SH-SY5Y (cell line): ENCODE measurements around the gene PEDS1.

Experiments
- GATA2 ChIP-seq: IDR thresholded peaks from 2 replicates; pipeline ENCODE4 v1.6.1; 2011; ENCODE audit warnings: mild to moderate bottlenecking, low read depth, low read length
- GATA3 ChIP-seq: IDR thresholded peaks from 2 replicates; pipeline ENCODE4 v1.6.1; 2011; ENCODE audit warnings: low read depth, mild to moderate bottlenecking, low read length, moderate library complexity

DNA sequence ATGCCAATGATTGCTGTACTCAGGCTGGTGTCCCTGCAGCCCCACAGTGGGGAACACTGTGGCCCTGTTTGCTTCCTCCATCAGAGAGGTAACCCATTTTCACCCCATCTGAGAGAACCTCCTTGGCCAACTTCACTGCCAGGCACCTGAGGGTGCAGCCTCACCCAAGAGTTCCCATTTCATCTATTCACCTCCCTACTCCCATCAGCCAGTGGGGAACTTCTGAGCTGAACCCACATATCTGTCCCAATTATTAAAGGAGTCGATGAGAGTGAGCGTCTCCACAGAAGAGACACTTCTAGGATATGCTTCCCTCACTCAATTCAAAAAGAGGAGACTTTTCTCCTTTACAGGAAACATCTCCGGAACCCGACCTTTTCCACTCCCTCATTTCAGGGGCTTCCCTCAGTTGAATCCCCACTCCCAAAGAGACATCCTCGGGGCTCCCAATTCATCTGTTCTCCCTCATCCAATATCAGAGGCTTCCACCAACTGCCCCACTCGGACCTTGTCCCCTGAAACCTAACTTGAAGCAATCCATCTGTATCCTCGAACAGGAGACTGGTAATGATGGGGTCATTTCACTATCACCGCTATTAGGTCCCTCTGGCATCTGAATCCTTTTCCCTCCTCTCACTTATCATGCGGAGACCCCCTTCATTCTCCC lies 41.6 kb downstream of the PEDS1 start:
- TF ChIP-seq GATA2 = no peak
- no peak for TF ChIP-seq GATA3
